ENCODE data around the gene PDK2.

Gene PDK2

GRCh38 chr17:50071692-50072091, 23.5 kb upstream of the PDK2 start:
- no peak for ATAC-seq
- TF ChIP-seq TCF4 (CRISPR knock-in tag; IDR thresholded peaks at IDR 0.05; ENCODE audit: borderline replicate concordance) = no peak
- no peak for TF ChIP-seq ZFP30 (CRISPR knock-in tag; IDR thresholded peaks at IDR 0.05)
- TF ChIP-seq ZFP3 (CRISPR knock-in tag; IDR thresholded peaks at IDR 0.05) = no peak
- TF ChIP-seq ESRRG (CRISPR knock-in tag; IDR thresholded peaks at IDR 0.05) = no peak
- no peak for TF ChIP-seq POU6F1 (CRISPR knock-in tag; IDR thresholded peaks at IDR 0.05; ENCODE audit: borderline replicate concordance, low read depth)
- no peak for TF ChIP-seq CSDC2 (CRISPR knock-in tag; IDR thresholded peaks at IDR 0.05)
- TF ChIP-seq ZNF70 (CRISPR knock-in tag; IDR thresholded peaks at IDR 0.05) = no peak
- TF ChIP-seq ISL1 (CRISPR knock-in tag; IDR thresholded peaks at IDR 0.05) = no peak
- no peak for TF ChIP-seq RARB (CRISPR knock-in tag; IDR thresholded peaks at IDR 0.05)
- no peak for TF ChIP-seq SNAI2 (CRISPR knock-in tag; IDR thresholded peaks at IDR 0.05)
- TF ChIP-seq CREB5 (CRISPR knock-in tag; IDR thresholded peaks at IDR 0.05; ENCODE audit: low read depth) = no peak

GRCh38 chr17:50072130-50072529, 23.0 kb upstream of the PDK2 start:
- no peak for ATAC-seq
- TF ChIP-seq CSDC2 (CRISPR knock-in tag; IDR thresholded peaks at IDR 0.05) (no peak), ZNF70 (CRISPR knock-in tag; IDR thresholded peaks at IDR 0.05) (no peak), OSR1 (CRISPR knock-in tag; IDR thresholded peaks at IDR 0.05) (no peak), RARB (CRISPR knock-in tag; IDR thresholded peaks at IDR 0.05) (no peak), ZC3H10 (CRISPR knock-in tag; IDR thresholded peaks at IDR 0.05) (no peak), POU6F1 (CRISPR knock-in tag; IDR thresholded peaks at IDR 0.05; ENCODE audit: borderline replicate concordance, low read depth) (no peak), TCF4 (CRISPR knock-in tag; IDR thresholded peaks at IDR 0.05; ENCODE audit: borderline replicate concordance) (no peak), ZFP3 (CRISPR knock-in tag; IDR thresholded peaks at IDR 0.05) (no peak), ZFP30 (CRISPR knock-in tag; IDR thresholded peaks at IDR 0.05) (no peak), ZNF565 (CRISPR knock-in tag; conservative IDR thresholded peaks at IDR 0.05; ENCODE audit: low read depth) (no peak), ISL1 (CRISPR knock-in tag; IDR thresholded peaks at IDR 0.05) (no peak), SNAI2 (CRISPR knock-in tag; IDR thresholded peaks at IDR 0.05) (no peak), GLIS3 (CRISPR knock-in tag; IDR thresholded peaks at IDR 0.05) (no peak), ARNTL (CRISPR knock-in tag; IDR thresholded peaks at IDR 0.05; ENCODE audit: borderline replicate concordance, low read depth) (no peak), ESRRG (CRISPR knock-in tag; IDR thresholded peaks at IDR 0.05) (no peak), PPARA (CRISPR knock-in tag; IDR thresholded peaks at IDR 0.05; ENCODE audit: borderline replicate concordance) (no peak)

GRCh38 chr17:50072925-50073324, 22.2 kb upstream of the PDK2 start:
- ATAC-seq = no peak
- no peak for TF ChIP-seq ZNF70 (CRISPR knock-in tag; IDR thresholded peaks at IDR 0.05)
- TF ChIP-seq ARNTL (CRISPR knock-in tag; IDR thresholded peaks at IDR 0.05; ENCODE audit: borderline replicate concordance, low read depth) = no peak
- no peak for TF ChIP-seq RARB (CRISPR knock-in tag; IDR thresholded peaks at IDR 0.05)
- TF ChIP-seq CSRNP3 (CRISPR knock-in tag; IDR thresholded peaks at IDR 0.05) = no peak
- TF ChIP-seq TOX (CRISPR knock-in tag; IDR thresholded peaks at IDR 0.05; ENCODE audit: borderline replicate concordance) = no peak
- TF ChIP-seq ZNF565 (CRISPR knock-in tag; conservative IDR thresholded peaks at IDR 0.05; ENCODE audit: low read depth) = no peak
- no peak for TF ChIP-seq ZFP30 (CRISPR knock-in tag; IDR thresholded peaks at IDR 0.05)
- TF ChIP-seq TSHZ2 (CRISPR knock-in tag; IDR thresholded peaks at IDR 0.05) = no peak
- no peak for TF ChIP-seq SNAI2 (CRISPR knock-in tag; IDR thresholded peaks at IDR 0.05)
- no peak for TF ChIP-seq POU6F1 (CRISPR knock-in tag; IDR thresholded peaks at IDR 0.05; ENCODE audit: borderline replicate concordance, low read depth)
- TF ChIP-seq CREB5 (CRISPR knock-in tag; IDR thresholded peaks at IDR 0.05; ENCODE audit: low read depth) = no peak
- no peak for TF ChIP-seq OSR1 (CRISPR knock-in tag; IDR thresholded peaks at IDR 0.05)
- TF ChIP-seq ZFP3 (CRISPR knock-in tag; IDR thresholded peaks at IDR 0.05) = no peak
- no peak for TF ChIP-seq ZC3H10 (CRISPR knock-in tag; IDR thresholded peaks at IDR 0.05)
- TF ChIP-seq PATZ1 (CRISPR knock-in tag; IDR thresholded peaks at IDR 0.05; ENCODE audit: borderline replicate concordance) = no peak
- no peak for TF ChIP-seq GLIS3 (CRISPR knock-in tag; IDR thresholded peaks at IDR 0.05)
- TF ChIP-seq PPARA (CRISPR knock-in tag; IDR thresholded peaks at IDR 0.05; ENCODE audit: borderline replicate concordance) = no peak
- no peak for TF ChIP-seq ISL1 (CRISPR knock-in tag; IDR thresholded peaks at IDR 0.05)

Data from SK-N-SH treated with all-trans-retinoic acid at 6 μM for 48 hours (cell line).